Neutrophil (primary cell): ENCODE data around the gene IFNL3.
"Not testable (repeated sequence)": the region's sequence is repeated elsewhere in the genome, so short reads cannot be mapped to it uniquely, and the experiment has no call there.

ENCODE experiments used
- H3K27ac ChIP-seq: fragments of 200-600 bp; sonication (generic); 2 replicates; pipeline ENCODE4 v1.5.1; 2016; ENCODE audit warnings: mild to moderate bottlenecking, moderate library complexity
- H3K27me3 ChIP-seq: fragments of 200-600 bp; sonication (generic); 2 replicates; pipeline ENCODE4 v1.6.0; 2016; ENCODE audit warnings: mild to moderate bottlenecking
- H3K36me3 ChIP-seq: fragments of 200-600 bp; sonication (generic); 2 replicates; pipeline ENCODE4 v1.5.1; 2017
- H3K4me1 ChIP-seq, 2 experiments: fragments of 200-600 bp in 1 of 2; sonication (generic) in 1 of 2; 1 replicate in 1 of 2; 2 replicates in 1 of 2; pipeline versions ENCODE4 v1.5.1 to v1.6.1; 2013 to 2016; ENCODE audit warnings: low read depth in 1 of 2, low read length in 1 of 2, mild to moderate bottlenecking in 1 of 2, moderate library complexity in 1 of 2; ENCODE audit not compliant: control insufficient read depth in 1 of 2, insufficient read depth in 1 of 2
- H3K4me3 ChIP-seq, 2 experiments: fragments of 200-600 bp in 1 of 2; sonication (generic) in 1 of 2; 1 replicate in 1 of 2; 2 replicates in 1 of 2; pipeline ENCODE4 v1.5.1; 2013 to 2016; ENCODE audit warnings: low read depth in 1 of 2, low read length in 1 of 2, mild to moderate bottlenecking in 1 of 2, moderate library complexity in 1 of 2
- H3K9me3 ChIP-seq: fragments of 200-600 bp; sonication (generic); 2 replicates; pipeline ENCODE4 v1.5.1; 2016
- CTCF ChIP-seq: fragments of 200-600 bp; sonication (generic); IDR thresholded peaks from 2 replicates; pipeline ENCODE4 v1.5.1; 2016; ENCODE audit warnings: antibody characterized with exemption

Gene IFNL3

GRCh38 chr19:39230096-39230764 is 14.6 kb downstream of the IFNL3 start:
- Histone ChIP-seq H3K4me1 (no peaks in the 10 kb centered on the region), H3K36me3 (no peaks in the 10 kb centered on the region), H3K9me3 (no peaks in the 10 kb centered on the region), H3K27me3 (peaks cover 16% of the 10 kb centered on the region), H3K4me3 (no peak overlapping the region), H3K27ac (no peak overlapping the region)
- no peak for TF ChIP-seq CTCF

DNA sequence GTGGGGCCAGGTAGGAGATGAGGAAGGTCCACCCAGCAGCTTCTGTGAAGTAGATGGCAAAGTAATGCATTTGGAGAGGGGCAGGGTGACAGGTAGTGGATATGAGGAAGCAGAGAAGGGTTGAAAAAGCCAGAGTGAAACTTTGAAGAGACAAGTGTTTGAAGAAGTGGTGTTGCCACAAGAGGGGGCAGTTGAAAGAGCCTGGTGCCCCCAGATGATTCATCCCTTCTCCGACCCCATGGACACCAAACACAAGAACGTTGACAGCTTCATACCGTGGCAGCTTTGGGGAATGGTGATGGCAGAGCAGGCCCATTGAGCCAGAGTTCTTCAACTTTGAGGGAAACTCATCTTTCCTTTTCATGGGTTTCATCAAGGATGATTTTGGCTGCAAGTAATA is 19.9 kb downstream of the IFNL3 start:
- Histone ChIP-seq H3K27me3 (peaks cover 24% of the 10 kb centered on the region), H3K4me1 (peaks cover 3 to 7% of the 10 kb centered on the region in 2 experiments), H3K9me3 (no peaks in the 10 kb centered on the region), H3K27ac (no peak overlapping the region), H3K4me3 (no peak overlapping the region), H3K36me3 (no peaks in the 10 kb centered on the region)
- no peak for TF ChIP-seq CTCF

GRCh38 chr19:39223703-39224279 is 21.0 kb downstream of the IFNL3 start:
- Histone ChIP-seq H3K36me3 (no peaks in the 10 kb centered on the region), H3K9me3 (no peaks in the 10 kb centered on the region), H3K27me3 (peaks cover 24% of the 10 kb centered on the region), H3K27ac (no peak overlapping the region), H3K4me1 (peaks cover 3 to 7% of the 10 kb centered on the region in 2 experiments), H3K4me3 (no peak overlapping the region)
- TF ChIP-seq CTCF: no peak

DNA sequence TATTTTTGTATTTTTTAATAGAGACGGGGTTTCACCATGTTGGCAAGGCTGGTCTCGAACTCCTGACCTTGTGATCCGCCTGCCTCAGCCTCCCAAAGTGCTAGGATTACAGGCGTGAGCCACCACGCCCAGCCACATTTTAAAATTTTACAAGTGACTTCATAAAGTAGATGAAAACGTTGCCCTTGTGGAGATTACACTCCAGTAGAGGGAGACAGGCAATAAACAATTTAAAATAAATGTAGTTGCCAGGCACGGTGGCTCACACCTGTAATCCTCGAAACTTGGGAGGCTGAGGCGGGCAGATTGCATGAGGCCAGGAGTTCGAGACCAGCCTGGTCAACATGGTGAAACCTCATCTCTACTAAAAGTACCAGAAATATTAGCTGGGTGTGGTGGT is 25.7 kb downstream of the IFNL3 start:
- H3K27me3 ChIP-seq: peaks cover 10% of the 10 kb centered on the region
- H3K27ac ChIP-seq, H3K4me1 ChIP-seq, H3K36me3 ChIP-seq, H3K4me3 ChIP-seq, H3K9me3 ChIP-seq: not testable (repeated sequence)

GRCh38 chr19:39218230-39219007 is 26.4 kb downstream of the IFNL3 start:
- H3K27ac ChIP-seq: no peak overlapping the region
- peaks cover 3% of the 10 kb centered on the region for H3K27me3 ChIP-seq
- no peak overlapping the region for H3K4me3 ChIP-seq
- H3K36me3 ChIP-seq: no peaks in the 10 kb centered on the region
- TF ChIP-seq CTCF: no peak
- no peaks in the 10 kb centered on the region for H3K4me1 ChIP-seq
- H3K9me3 ChIP-seq: no peaks in the 10 kb centered on the region

- Histone ChIP-seq H3K36me3 (no peaks in the 10 kb centered on the region), H3K27ac (no peak overlapping the region), H3K4me1 (no peaks in the 10 kb centered on the region), H3K4me3 (no peak overlapping the region), H3K9me3 (no peaks in the 10 kb centered on the region), H3K27me3 (peaks cover 3% of the 10 kb centered on the region)
- no peak for TF ChIP-seq CTCF
Observed at GRCh38 chr19:39217094-39217493, 27.7 kb downstream of the IFNL3 start.

- H3K4me3 ChIP-seq, H3K9me3 ChIP-seq, H3K36me3 ChIP-seq, H3K27ac ChIP-seq, H3K4me1 ChIP-seq, H3K27me3 ChIP-seq: not testable (repeated sequence)
Observed at GRCh38 chr19:39215323-39215722, 29.5 kb downstream of the IFNL3 start.
